ENCODE results near the gene PTPRC.

PTPRC gene

GRCh38 chr1:198677027-198677426 is 38.2 kb downstream of the PTPRC start:
- no peak for DNase-seq

- DNase-seq = no peak
Measured at GRCh38 chr1:198677871-198678270, 39.0 kb downstream of the PTPRC start.

GRCh38 chr1:198678301-198678836 is 39.5 kb downstream of the PTPRC start:
- peak; percentile 85 for DNase-seq

- peak; percentile 70 for DNase-seq
Measured at GRCh38 chr1:198678901-198679329, 40.1 kb downstream of the PTPRC start.

GRCh38 chr1:198679535-198680173 is 40.8 kb downstream of the PTPRC start:
- peak; percentile 78 for DNase-seq

GRCh38 chr1:198680174-198680875 is 41.5 kb downstream of the PTPRC start:
- peak; percentile 57 for DNase-seq

- peak; percentile 67 for DNase-seq
Measured at GRCh38 chr1:198681252-198681651, 42.4 kb downstream of the PTPRC start.

- DNase-seq = peak; percentile 95
Measured at GRCh38 chr1:198681831-198682759, 43.3 kb downstream of the PTPRC start.

GRCh38 chr1:198682850-198683249 is 44.0 kb downstream of the PTPRC start:
- DNase-seq = no peak

- DNase-seq = no peak
Measured at GRCh38 chr1:198683449-198683848, 44.6 kb downstream of the PTPRC start.

- no peak for DNase-seq
Measured at GRCh38 chr1:198686069-198686728, 47.4 kb downstream of the PTPRC start.

- no peak for DNase-seq
Measured at GRCh38 chr1:198687429-198687828, 48.6 kb downstream of the PTPRC start.

- no peak for DNase-seq
Measured at GRCh38 chr1:198691063-198691462, 52.2 kb downstream of the PTPRC start.

- no peak for DNase-seq
Measured at GRCh38 chr1:198693321-198693720, 54.5 kb downstream of the PTPRC start.

- DNase-seq = no peak
Measured at GRCh38 chr1:198694542-198694941, 55.7 kb downstream of the PTPRC start.

GRCh38 chr1:198696211-198696610 is 57.4 kb downstream of the PTPRC start:
- DNase-seq = no peak

- peak; percentile 78 for DNase-seq
Measured at GRCh38 chr1:198699167-198700015, 60.6 kb downstream of the PTPRC start.

- DNase-seq = no peak
Measured at GRCh38 chr1:198700016-198700392, 61.2 kb downstream of the PTPRC start.

- no peak for DNase-seq
Measured at GRCh38 chr1:198700396-198700795, 61.6 kb downstream of the PTPRC start.

GRCh38 chr1:198701250-198701649 is 62.4 kb downstream of the PTPRC start:
- DNase-seq = no peak

GRCh38 chr1:198701766-198702539 is 63.1 kb downstream of the PTPRC start:
- DNase-seq = no peak

Data from CD4-positive, alpha-beta T cell treated with Interleukin-10 for 1 hour (primary cell).